Trophoblast cell (in vitro differentiated cells and primary cell): Measurements from ENCODE around the gene MAP4K5.

Experiments
- DNase-seq, 2 donors: peaks; one replicate each; pipeline ENCODE4 v3.0.0-alpha.2; 2016
- H2AFZ ChIP-seq: 2 replicates; pipeline ENCODE4 v1.6.1; 2013; ENCODE audit warnings: low read length, moderate library complexity, mild to moderate bottlenecking; ENCODE audit not compliant: insufficient read depth, poor library complexity
- H2AK5ac ChIP-seq: 2 replicates; pipeline ENCODE4 v1.6.1; 2013; ENCODE audit warnings: mild to moderate bottlenecking, low read length
- H2BK120ac ChIP-seq: 2 replicates; pipeline ENCODE4 v1.6.1; 2013; ENCODE audit warnings: low read length, mild to moderate bottlenecking, moderate library complexity; ENCODE audit not compliant: insufficient read depth, poor library complexity
- H2BK12ac ChIP-seq: 2 replicates; pipeline ENCODE4 v1.6.1; 2013; ENCODE audit warnings: mild to moderate bottlenecking, low read length, moderate library complexity
- H2BK5ac ChIP-seq: 2 replicates; pipeline ENCODE4 v1.6.1; 2013; ENCODE audit warnings: low read length, low read depth, moderate library complexity, mild to moderate bottlenecking; ENCODE audit not compliant: poor library complexity
- H3K14ac ChIP-seq: 2 replicates; pipeline ENCODE4 v1.6.1; 2013; ENCODE audit warnings: mild to moderate bottlenecking, low read length
- H3K18ac ChIP-seq: 2 replicates; pipeline ENCODE4 v1.6.1; 2013; ENCODE audit warnings: mild to moderate bottlenecking, low read length
- H3K23ac ChIP-seq: 2 replicates; pipeline ENCODE4 v1.6.1; 2013; ENCODE audit warnings: low read length
- H3K27ac ChIP-seq: 2 replicates; pipeline ENCODE4 v1.5.1; 2013; ENCODE audit warnings: low read depth, mild to moderate bottlenecking, inconsistent platforms, low read length, moderate library complexity
- H3K27me3 ChIP-seq: 2 replicates; pipeline ENCODE4 v1.6.1; 2013; ENCODE audit warnings: inconsistent platforms, mild to moderate bottlenecking, low read length, moderate library complexity; ENCODE audit not compliant: insufficient read depth
- H3K36me3 ChIP-seq, 2 experiments: 1 replicate in 1 of 2; 2 replicates in 1 of 2; pipeline ENCODE4 v1.6.1; 2013; ENCODE audit warnings: low read length in 2 of 2, mild to moderate bottlenecking in 2 of 2, moderate library complexity in 1 of 2; ENCODE audit not compliant: insufficient read depth in 2 of 2, control insufficient read depth in 1 of 2
- H3K4ac ChIP-seq: 2 replicates; pipeline ENCODE4 v1.6.1; 2013; ENCODE audit warnings: low read depth, mild to moderate bottlenecking, low read length, moderate library complexity
- H3K4me1 ChIP-seq, 2 experiments: 1 replicate in 1 of 2; 2 replicates in 1 of 2; pipeline ENCODE4 v1.6.1; 2013; ENCODE audit warnings: low read length in 2 of 2, mild to moderate bottlenecking in 2 of 2, moderate library complexity in 1 of 2; ENCODE audit not compliant: insufficient read depth in 2 of 2, control insufficient read depth in 1 of 2
- H3K4me2 ChIP-seq: 2 replicates; pipeline ENCODE4 v1.6.1; 2013; ENCODE audit warnings: inconsistent platforms, mild to moderate bottlenecking, low read length, moderate library complexity
- H3K4me3 ChIP-seq: 2 replicates; pipeline ENCODE4 v1.5.1; 2013; ENCODE audit warnings: mild to moderate bottlenecking, low read depth, low read length, inconsistent platforms
- H3K79me1 ChIP-seq: one replicate; pipeline ENCODE4 v1.6.1; 2013; ENCODE audit warnings: low read length
- H3K79me2 ChIP-seq: 2 replicates; pipeline ENCODE4 v1.6.1; 2013; ENCODE audit warnings: low read length, mild to moderate bottlenecking; ENCODE audit not compliant: control insufficient read depth, insufficient read depth, poor library complexity
- H3K9ac ChIP-seq: 2 replicates; pipeline ENCODE4 v1.6.1; 2013; ENCODE audit warnings: mild to moderate bottlenecking, low read length
- H3K9me3 ChIP-seq: 2 replicates; pipeline ENCODE4 v1.6.1; 2013; ENCODE audit warnings: low read depth, mild to moderate bottlenecking, control low read depth, inconsistent platforms, low read length; ENCODE audit not compliant: insufficient read depth
- H4K12ac ChIP-seq: 2 replicates; pipeline ENCODE4 v1.6.1; 2013; ENCODE audit warnings: low read depth, mild to moderate bottlenecking, low read length, moderate library complexity
- H4K8ac ChIP-seq: 2 replicates; pipeline ENCODE4 v1.6.1; 2013; ENCODE audit warnings: low read depth, mild to moderate bottlenecking, low read length, moderate library complexity
- H4K91ac ChIP-seq: one replicate; pipeline ENCODE4 v1.6.1; 2013; ENCODE audit warnings: low read depth, mild to moderate bottlenecking, low read length, moderate library complexity
- WGBS: extraction: QIAGEN DNeasy Blood & Tissue Kit; methylation state at CpG from one replicate; pipeline ENCODE4 v1.1.7; 2013; ENCODE audit warnings: missing lambda C conversion rate; ENCODE audit not compliant: insufficient read length, insufficient coverage; ENCODE audit errors: extremely low coverage; 5-methylcytosine and 5-hydroxymethylcytosine counted together

The MAP4K5 gene

GRCh38 chr14:50524060-50524459 is 8.3 kb downstream of the MAP4K5 start:
- no peak overlapping the region for H3K4me3 ChIP-seq
- peaks cover 7% of the 10 kb centered on the region for H3K79me2 ChIP-seq
- no peaks in the 10 kb centered on the region for H3K9me3 ChIP-seq
- no peak overlapping the region for H2BK120ac ChIP-seq
- peaks cover 0 to 2% of the 10 kb centered on the region in 2 experiments for H3K4me1 ChIP-seq
- no peak overlapping the region for H2BK5ac ChIP-seq
- H4K12ac ChIP-seq = no peak overlapping the region
- H3K18ac ChIP-seq = no peak overlapping the region
- no peak overlapping the region for H4K91ac ChIP-seq
- H3K36me3 ChIP-seq = peaks cover 2 to 5% of the 10 kb centered on the region in 2 experiments
- no peak overlapping the region for H2AK5ac ChIP-seq
- no peak overlapping the region for H2AFZ ChIP-seq
- no peak overlapping the region for H3K9ac ChIP-seq
- no peak overlapping the region for H3K27ac ChIP-seq
- H4K8ac ChIP-seq = no peak overlapping the region
- no peaks in the 10 kb centered on the region for H3K27me3 ChIP-seq
- no peak for DNase-seq
- H3K23ac ChIP-seq = no peak overlapping the region
- no peak overlapping the region for H3K4me2 ChIP-seq
- no peak overlapping the region for H3K4ac ChIP-seq
- no CpG with 5 or more reads among the region's 2 CpGs for WGBS
- no peaks in the 10 kb centered on the region for H3K79me1 ChIP-seq
- no peak overlapping the region for H3K14ac ChIP-seq
- H2BK12ac ChIP-seq = no peak overlapping the region

- Histone ChIP-seq H4K91ac (no peak overlapping the region), H3K4me3 (no peak overlapping the region), H2BK120ac (no peak overlapping the region), H3K27me3 (no peaks in the 10 kb centered on the region), H3K4ac (peak overlapping the region; percentile 83), H3K14ac (no peak overlapping the region), H3K18ac (no peak overlapping the region), H3K9me3 (no peaks in the 10 kb centered on the region), H3K9ac (no peak overlapping the region), H4K12ac (no peak overlapping the region), H3K36me3 (peaks cover 2% of the 10 kb centered on the region in 2 experiments), H3K79me2 (peaks cover 6% of the 10 kb centered on the region), H4K8ac (no peak overlapping the region), H3K23ac (no peak overlapping the region), H3K27ac (no peak overlapping the region), H2AK5ac (no peak overlapping the region), H2AFZ (no peak overlapping the region), H3K79me1 (no peaks in the 10 kb centered on the region), H3K4me2 (no peak overlapping the region), H2BK5ac (no peak overlapping the region), H2BK12ac (no peak overlapping the region), H3K4me1 (peaks cover 0 to 2% of the 10 kb centered on the region in 2 experiments)
- WGBS = 100% methylated on average over 1 of the region's 5 CpGs
- no peak for DNase-seq
Measured at GRCh38 chr14:50523271-50524041, 8.9 kb downstream of the MAP4K5 start.

GRCh38 chr14:50521912-50522341 is 10.4 kb downstream of the MAP4K5 start:
- Histone ChIP-seq H3K9ac (no peak overlapping the region), H2BK5ac (no peak overlapping the region), H3K4ac (no peak overlapping the region), H3K23ac (no peak overlapping the region), H4K12ac (no peak overlapping the region), H2BK12ac (no peak overlapping the region), H2BK120ac (no peak overlapping the region), H4K91ac (no peak overlapping the region), H3K4me1 (peaks cover 0 to 2% of the 10 kb centered on the region in 2 experiments), H4K8ac (no peak overlapping the region), H2AFZ (no peak overlapping the region), H3K79me1 (no peaks in the 10 kb centered on the region), H3K4me3 (no peak overlapping the region), H3K36me3 (peaks cover under 1 to 2% of the 10 kb centered on the region in 2 experiments), H3K9me3 (no peaks in the 10 kb centered on the region), H3K4me2 (no peak overlapping the region), H3K18ac (no peak overlapping the region), H3K79me2 (peaks cover 2% of the 10 kb centered on the region), H2AK5ac (no peak overlapping the region), H3K27ac (no peak overlapping the region), H3K27me3 (no peaks in the 10 kb centered on the region), H3K14ac (no peak overlapping the region)
- no peak for DNase-seq
- no CpG with 5 or more reads among the region's 1 CpG for WGBS

GRCh38 chr14:50520947-50521815 is 11.2 kb downstream of the MAP4K5 start:
- no peak for DNase-seq
- no peaks in the 10 kb centered on the region for H3K9me3 ChIP-seq
- no peak overlapping the region for H3K23ac ChIP-seq
- H3K27me3 ChIP-seq = no peaks in the 10 kb centered on the region
- no peak overlapping the region for H3K14ac ChIP-seq
- no peak overlapping the region for H3K4me3 ChIP-seq
- no peak overlapping the region for H2BK5ac ChIP-seq
- H2AK5ac ChIP-seq = no peak overlapping the region
- peaks cover 0 to 2% of the 10 kb centered on the region in 2 experiments for H3K36me3 ChIP-seq
- H3K18ac ChIP-seq = no peak overlapping the region
- H3K4ac ChIP-seq = no peak overlapping the region
- no peaks in the 10 kb centered on the region for H3K79me1 ChIP-seq
- no peak overlapping the region for H3K27ac ChIP-seq
- H4K8ac ChIP-seq = no peak overlapping the region
- H4K12ac ChIP-seq = no peak overlapping the region
- no peak overlapping the region for H4K91ac ChIP-seq
- H3K79me2 ChIP-seq = peaks cover 2% of the 10 kb centered on the region
- no peak overlapping the region for H2BK12ac ChIP-seq
- no peak overlapping the region for H2AFZ ChIP-seq
- no peak overlapping the region for H3K9ac ChIP-seq
- no CpG with 5 or more reads among the region's 5 CpGs for WGBS
- no peak overlapping the region for H2BK120ac ChIP-seq
- no peak overlapping the region for H3K4me2 ChIP-seq
- H3K4me1 ChIP-seq = peaks cover 0 to 2% of the 10 kb centered on the region in 2 experiments
